GM23248 (cell line): Measurements from ENCODE around the gene HAND1. TPM values are rescaled to one million over a fixed set of nuclear protein-coding genes. Genes with fewer than 3 reads are reported as not detected.
A peak's percentile ranks its signal among the peaks of the same experiment; 100 is the strongest.
"Not testable (repeated sequence)": the region's sequence is repeated elsewhere in the genome, so short reads cannot be mapped to it uniquely, and the experiment has no call there.

Experiments used
- DNase-seq: peaks from one replicate; pipeline ENCODE4 v3.0.0-alpha.2; 2015
- H2AFZ ChIP-seq: fragments of 200-600 bp; sonication (generic); 2 replicates; pipeline ENCODE4 v1.6.1; 2016; ENCODE audit warnings: antibody characterized with exemption
- H3F3A ChIP-seq: fragments of 200-600 bp; sonication (generic); 2 replicates; pipeline ENCODE4 v1.6.1; 2016; ENCODE audit warnings: mild to moderate bottlenecking, antibody characterized with exemption, mixed run types; ENCODE audit not compliant: insufficient read depth
- H3K27ac ChIP-seq: fragments of 200-600 bp; sonication (generic); 2 replicates; pipeline ENCODE4 v1.5.1; 2016; ENCODE audit warnings: mild to moderate bottlenecking
- H3K27me3 ChIP-seq: fragments of 200-600 bp; sonication (generic); replicated peaks from 2 replicates; pipeline ENCODE4 v1.6.1; 2016; ENCODE audit warnings: mild to moderate bottlenecking; ENCODE audit not compliant: insufficient read depth
- H3K36me3 ChIP-seq: fragments of 200-600 bp; sonication (generic); 2 replicates; pipeline ENCODE4 v1.6.1; 2016; ENCODE audit warnings: low read depth, mild to moderate bottlenecking
- H3K4me1 ChIP-seq: fragments of 200-600 bp; sonication (generic); 2 replicates; pipeline ENCODE4 v1.6.1; 2016; ENCODE audit warnings: mild to moderate bottlenecking; ENCODE audit not compliant: insufficient read depth
- H3K4me2 ChIP-seq: fragments of 200-600 bp; sonication (generic); one replicate; pipeline ENCODE4 v1.6.1; 2016; ENCODE audit warnings: mild to moderate bottlenecking; ENCODE audit not compliant: unreplicated experiment
- H3K4me3 ChIP-seq: fragments of 200-600 bp; sonication (generic); 2 replicates; pipeline ENCODE4 v1.5.1; 2016; ENCODE audit warnings: mild to moderate bottlenecking
- H3K79me2 ChIP-seq: fragments of 200-600 bp; sonication (generic); 2 replicates; pipeline ENCODE4 v1.6.1; 2016; ENCODE audit warnings: mild to moderate bottlenecking; ENCODE audit not compliant: insufficient read depth
- H3K9ac ChIP-seq: fragments of 200-600 bp; sonication (generic); 2 replicates; pipeline ENCODE4 v1.6.1; 2016; ENCODE audit warnings: mild to moderate bottlenecking
- H3K9me2 ChIP-seq: fragments of 200-600 bp; sonication (generic); 2 replicates; pipeline ENCODE4 v1.6.1; 2016; ENCODE audit warnings: mixed run types, mild to moderate bottlenecking, moderate library complexity; ENCODE audit not compliant: insufficient read depth
- H3K9me3 ChIP-seq: fragments of 200-600 bp; sonication (generic); one replicate; pipeline ENCODE4 v1.6.1; 2017; ENCODE audit warnings: low read depth
- H4K20me1 ChIP-seq: fragments of 200-600 bp; sonication (generic); 2 replicates; pipeline ENCODE4 v1.6.0; 2016; ENCODE audit not compliant: insufficient read depth
- EZH2 ChIP-seq: fragments of 200-600 bp; sonication (generic); IDR thresholded peaks from 2 replicates; pipeline ENCODE4 v1.6.1; 2018; ENCODE audit warnings: antibody characterized with exemption, mild to moderate bottlenecking; ENCODE audit not compliant: insufficient read depth, poor library complexity, severe bottlenecking
- EZH2phosphoT487 ChIP-seq: fragments of 200-600 bp; sonication (generic); IDR thresholded peaks from 2 replicates; pipeline ENCODE4 v1.6.1; 2018; ENCODE audit warnings: antibody characterized with exemption, moderate library complexity, mild to moderate bottlenecking, low read depth; ENCODE audit not compliant: insufficient read depth
- WGBS, 2 experiments: methylation state at CpG; one replicate each; pipeline ENCODE4 v1.1.6; 2015 to 2017; ENCODE audit warnings: low lambda C conversion rate in 2 of 2, low coverage in 1 of 2; ENCODE audit errors: missing lambda C conversion rate in 2 of 2; 5-methylcytosine and 5-hydroxymethylcytosine counted together
- in situ Hi-C: fragments of 300-500 bp; cut with MboI; formaldehyde crosslinking; loops from 2 replicates; pipeline ENCODE4 v1.15.0; 2020
- polyA plus RNA-seq: library from polyadenylated mRNA; unstranded; fragments of >200 nt; fragmentation: Nextera tagmentation; extraction: Ambion mirVana; gene quantifications from 2 replicates; pipeline ENCODE4 v1.2.1, GENCODE V29; 2016
- total RNA-seq: library from RNA; depleted of rRNA; stranded (reverse); fragments of >200 nt; shearing (Covaris generic); gene quantifications from 2 replicates; pipeline ENCODE4 v1.2.3, GENCODE V29; 2014

The HAND1 gene
- total and polyA plus RNA-seq, 2 experiments from 2014 or later, result not detected

DNA sequence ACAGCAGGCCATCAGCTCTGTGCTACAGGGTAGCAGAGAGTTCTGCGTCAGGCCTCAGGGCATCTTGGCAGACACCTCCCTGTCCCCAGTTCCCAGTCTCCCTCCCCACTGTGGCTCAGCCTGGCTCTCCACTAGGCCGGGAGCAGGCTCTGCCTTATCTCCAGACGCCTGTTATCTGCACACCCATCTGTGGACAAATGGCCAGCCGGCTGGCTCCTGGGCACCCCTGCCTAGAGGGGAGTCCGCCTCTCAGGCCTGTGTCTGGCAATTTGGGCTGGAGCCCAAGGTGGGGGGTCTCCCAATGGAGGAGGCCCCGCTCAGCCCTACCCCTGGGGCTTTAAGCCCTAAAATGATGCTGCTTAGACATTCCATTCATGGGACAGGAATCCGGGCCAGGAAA, 39.2 kb upstream of the HAND1 start:
- Histone ChIP-seq H2AFZ (no peak overlapping the region), H3K27ac (no peak overlapping the region), H3K9ac (no peak overlapping the region), H3K9me3 (no peaks in the 10 kb centered on the region), H3K27me3 (peaks cover 52% of the 10 kb centered on the region), H3K4me3 (no peak overlapping the region), H3K4me2 (no peak overlapping the region), H3K4me1 (no peaks in the 10 kb centered on the region), H4K20me1 (no peaks in the 10 kb centered on the region), H3K79me2 (no peaks in the 10 kb centered on the region), H3K36me3 (no peaks in the 10 kb centered on the region), H3K9me2 (no peaks in the 10 kb centered on the region), H3F3A (no peaks in the 10 kb centered on the region)
- TF ChIP-seq EZH2, result no peak
- no peak for TF ChIP-seq EZH2phosphoT487
- DNase-seq, result no peak
- in situ Hi-C loops, result no loop called here
- WGBS, 2 experiments, result 81 to 84% methylated on average over 7 of the region's 7 CpGs

DNA sequence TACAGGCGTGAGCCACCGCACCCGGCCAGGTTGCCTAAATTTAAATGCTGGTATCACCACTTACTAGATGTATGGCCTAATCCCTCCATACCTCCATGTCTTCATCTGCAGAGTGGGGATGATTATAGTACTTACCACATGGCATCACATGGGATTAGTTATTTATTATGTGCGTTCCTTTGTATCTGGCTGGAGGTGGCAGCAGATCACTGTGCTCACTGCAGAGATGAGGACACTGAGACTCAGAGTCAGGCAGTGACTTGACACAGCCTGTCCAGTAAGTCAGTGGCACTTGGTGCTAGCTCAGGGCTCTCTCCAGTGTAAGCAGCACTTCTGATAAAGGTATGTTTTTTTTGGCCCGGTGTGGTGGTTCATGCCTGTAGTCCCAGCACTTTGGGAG, 38.4 kb upstream of the HAND1 start:
- no peak overlapping the region for H3K9ac ChIP-seq
- no peaks in the 10 kb centered on the region for H3F3A ChIP-seq
- no peaks in the 10 kb centered on the region for H3K36me3 ChIP-seq
- H3K9me3 ChIP-seq, result no peaks in the 10 kb centered on the region
- no peaks in the 10 kb centered on the region for H4K20me1 ChIP-seq
- no peak for DNase-seq
- H3K27ac ChIP-seq, result no peak overlapping the region
- H3K27me3 ChIP-seq, result peaks cover 57% of the 10 kb centered on the region
- H3K4me3 ChIP-seq, result no peak overlapping the region
- no peaks in the 10 kb centered on the region for H3K79me2 ChIP-seq
- H3K4me1 ChIP-seq, result no peaks in the 10 kb centered on the region
- TF ChIP-seq EZH2 (no peak), EZH2phosphoT487 (no peak)
- in situ Hi-C loops, result no loop called here
- no peak overlapping the region for H2AFZ ChIP-seq
- H3K4me2 ChIP-seq, result no peak overlapping the region
- H3K9me2 ChIP-seq, result no peaks in the 10 kb centered on the region
- WGBS, 2 experiments, result 71 to 83% methylated on average over 5 of the region's 5 CpGs

DNA sequence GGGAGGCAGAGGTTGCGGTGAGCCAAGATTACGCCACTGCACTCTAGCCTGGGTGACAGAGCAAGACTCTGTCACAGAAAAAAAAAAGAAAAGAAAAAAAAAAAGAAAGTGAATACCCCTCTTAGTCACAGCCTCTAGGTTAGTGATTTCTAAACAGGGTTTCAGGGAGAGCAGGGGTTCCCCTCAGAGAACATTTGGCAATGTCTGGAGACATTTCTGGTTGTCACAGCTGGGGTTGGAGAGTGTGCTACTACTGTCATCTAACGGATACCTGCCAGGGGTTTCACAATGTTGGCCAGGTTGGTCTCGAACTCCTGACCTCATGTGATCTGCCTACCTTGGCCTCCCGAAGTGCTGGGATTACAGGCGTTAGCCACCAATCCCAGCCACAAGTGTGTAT, 37.5 kb upstream of the HAND1 start:
- H3K9me2 ChIP-seq, H3F3A ChIP-seq, H3K4me3 ChIP-seq, H3K4me2 ChIP-seq, H2AFZ ChIP-seq, H3K36me3 ChIP-seq, H3K79me2 ChIP-seq, H3K9ac ChIP-seq, DNase-seq, H3K4me1 ChIP-seq, H4K20me1 ChIP-seq, H3K9me3 ChIP-seq, in situ Hi-C loops, H3K27ac ChIP-seq: not testable (repeated sequence)
- WGBS, 2 experiments, result 75 to 78% methylated on average over 5 to 6 of the region's 6 CpGs
- H3K27me3 ChIP-seq, result peaks cover 60% of the 10 kb centered on the region

DNA sequence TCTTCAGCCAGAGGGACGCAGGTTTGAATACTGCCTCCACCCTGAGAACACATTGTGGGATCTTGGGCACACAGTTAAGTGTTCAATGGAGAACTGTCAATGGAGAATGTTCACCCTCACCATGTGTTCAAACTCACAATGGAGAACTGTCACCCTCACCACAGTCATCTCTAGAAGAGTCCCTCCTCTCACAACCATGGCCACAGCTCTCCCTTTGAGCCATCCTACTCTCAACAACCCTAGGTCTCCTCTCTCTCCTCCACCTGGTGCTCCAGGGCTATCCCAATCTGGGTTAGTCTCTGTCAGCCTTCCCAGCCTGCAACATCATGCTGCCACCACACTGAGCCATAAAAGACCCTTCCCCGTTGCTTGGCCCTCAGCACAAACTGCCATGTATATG, 36.3 kb upstream of the HAND1 start:
- DNase-seq, result no peak

DNA sequence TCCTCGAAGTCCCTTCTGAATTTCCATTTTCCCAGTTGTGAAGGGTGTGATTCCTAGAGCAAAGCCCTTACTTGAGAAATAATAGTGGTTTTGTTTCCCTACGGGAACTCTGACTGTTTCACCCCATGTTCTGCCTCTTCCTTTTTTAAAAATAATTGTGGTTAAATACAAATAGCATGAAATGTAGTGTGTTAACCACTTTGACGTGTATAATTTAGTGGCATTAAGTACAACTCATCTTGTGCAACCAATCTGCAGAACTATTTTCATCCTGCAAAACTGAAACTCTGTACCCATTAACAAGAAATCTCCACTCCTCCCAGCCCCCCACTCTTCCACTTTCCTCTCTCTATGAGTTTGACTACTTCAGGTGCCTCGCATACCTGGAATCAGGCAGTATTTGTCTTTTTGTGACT, 35.6 kb upstream of the HAND1 start:
- H3K27me3 ChIP-seq, result peaks cover 70% of the 10 kb centered on the region
- H3K9me3 ChIP-seq, result no peaks in the 10 kb centered on the region
- no peak overlapping the region for H3K27ac ChIP-seq
- H3K36me3 ChIP-seq, result no peaks in the 10 kb centered on the region
- H2AFZ ChIP-seq, result no peak overlapping the region
- no peak overlapping the region for H3K9ac ChIP-seq
- DNase-seq, result peak; percentile 47
- H3K4me2 ChIP-seq, result peak overlapping the region; percentile 7
- in situ Hi-C loops, result no loop called here
- no peaks in the 10 kb centered on the region for H3K79me2 ChIP-seq
- no peak overlapping the region for H3K4me3 ChIP-seq
- no peaks in the 10 kb centered on the region for H3F3A ChIP-seq
- 38 to 43% methylated on average over 4 of the region's 4 CpGs for WGBS, 2 experiments
- H3K9me2 ChIP-seq, result no peaks in the 10 kb centered on the region
- no peaks in the 10 kb centered on the region for H4K20me1 ChIP-seq
- H3K4me1 ChIP-seq, result no peaks in the 10 kb centered on the region
- TF ChIP-seq EZH2 (no peak), EZH2phosphoT487 (0 out of 2 replicates have a peak, but pooled peaks have one; percentile 36)

More for the DNA sequence above, 36.3 kb upstream of the HAND1 start:
- no peak overlapping the region for H3K9ac ChIP-seq
- no peaks in the 10 kb centered on the region for H3K9me2 ChIP-seq
- H2AFZ ChIP-seq, result no peak overlapping the region
- no peak overlapping the region for H3K4me2 ChIP-seq
- H3F3A ChIP-seq, result no peaks in the 10 kb centered on the region
- no peak overlapping the region for H3K27ac ChIP-seq
- WGBS, 2 experiments, result 47 to 52% methylated on average over 2 of the region's 2 CpGs
- H4K20me1 ChIP-seq, result no peaks in the 10 kb centered on the region
- peaks cover 71% of the 10 kb centered on the region for H3K27me3 ChIP-seq
- no peaks in the 10 kb centered on the region for H3K4me1 ChIP-seq
- no peaks in the 10 kb centered on the region for H3K79me2 ChIP-seq
- no peak overlapping the region for H3K4me3 ChIP-seq
- TF ChIP-seq EZH2 (no peak), EZH2phosphoT487 (no peak)
- in situ Hi-C loops, result no loop called here
- H3K9me3 ChIP-seq, result no peaks in the 10 kb centered on the region
- no peaks in the 10 kb centered on the region for H3K36me3 ChIP-seq
